ENCODE results near the gene ANKDD1B.
A peak's percentile ranks its signal among the peaks of the same experiment; 100 is the strongest.
"Not testable (repeated sequence)": the region's sequence is repeated elsewhere in the genome, so short reads cannot be mapped to it uniquely, and the experiment has no call there.

The ANKDD1B gene

DNA sequence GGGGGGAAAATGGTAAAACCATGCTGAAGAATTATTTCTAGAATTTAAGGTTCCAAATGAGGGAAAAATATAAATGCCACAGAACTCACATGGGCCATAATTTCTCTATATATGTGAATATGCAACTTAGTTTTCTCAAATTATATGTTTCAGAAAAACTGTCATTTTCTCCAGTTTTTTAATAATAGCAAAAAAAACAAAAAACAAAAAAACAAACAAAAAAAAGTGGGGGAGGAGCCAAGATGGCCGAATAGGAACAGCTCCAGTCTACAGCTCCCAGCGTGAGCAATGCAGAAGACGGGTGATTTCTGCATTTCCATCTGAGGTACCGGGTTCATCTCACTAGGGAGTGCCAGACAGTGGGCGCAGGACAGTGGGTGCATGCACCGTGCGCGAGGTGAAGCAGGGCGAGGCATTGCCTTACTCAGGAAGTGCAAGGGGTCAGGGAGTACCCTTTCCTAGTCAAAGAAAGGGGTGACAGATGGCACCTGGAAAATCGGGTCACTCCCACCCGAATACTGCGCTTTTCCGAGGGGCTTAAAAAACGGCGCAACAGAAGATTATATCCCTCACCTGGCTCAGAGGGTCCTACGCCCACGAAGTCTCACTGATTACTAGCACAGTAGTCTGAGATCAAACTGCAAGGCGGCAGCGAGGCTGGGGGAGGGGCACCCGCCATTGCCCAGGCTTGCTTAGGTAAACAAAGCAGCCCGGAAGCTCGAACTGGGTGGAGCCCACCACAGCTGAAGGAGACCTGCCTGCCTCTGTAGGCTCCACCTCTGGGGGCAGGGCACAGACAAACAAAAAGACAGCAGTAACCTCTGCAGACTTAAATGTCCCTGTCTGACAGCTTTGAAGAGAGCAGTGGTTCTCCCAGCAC, 84.5 kb downstream of the ANKDD1B start:
- DNase-seq (ENCODE audit: low read depth in 1 of 2, low spot score in 1 of 2), result not testable (repeated sequence)

DNA sequence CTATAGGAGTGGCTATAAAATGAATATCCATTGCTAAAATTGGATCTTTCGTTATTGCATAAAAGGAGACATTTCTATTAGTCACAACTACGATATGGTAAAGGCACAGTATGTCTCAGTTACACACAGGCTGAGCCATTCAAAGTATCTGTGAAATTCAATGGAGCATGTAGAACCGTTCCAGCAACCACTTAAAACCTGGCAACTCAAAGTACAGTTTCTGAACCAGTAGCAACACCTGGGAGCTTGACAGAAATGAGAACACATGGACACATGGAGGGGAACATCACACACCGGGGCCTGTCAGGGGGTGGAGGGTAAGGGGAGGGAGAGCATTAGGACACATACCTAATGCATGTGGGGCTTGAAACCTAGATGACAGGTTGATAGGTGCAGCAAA, 90.6 kb downstream of the ANKDD1B start:
- DNase-seq (ENCODE audit: low read depth in 1 of 2, low spot score in 1 of 2), result no peak

DNA sequence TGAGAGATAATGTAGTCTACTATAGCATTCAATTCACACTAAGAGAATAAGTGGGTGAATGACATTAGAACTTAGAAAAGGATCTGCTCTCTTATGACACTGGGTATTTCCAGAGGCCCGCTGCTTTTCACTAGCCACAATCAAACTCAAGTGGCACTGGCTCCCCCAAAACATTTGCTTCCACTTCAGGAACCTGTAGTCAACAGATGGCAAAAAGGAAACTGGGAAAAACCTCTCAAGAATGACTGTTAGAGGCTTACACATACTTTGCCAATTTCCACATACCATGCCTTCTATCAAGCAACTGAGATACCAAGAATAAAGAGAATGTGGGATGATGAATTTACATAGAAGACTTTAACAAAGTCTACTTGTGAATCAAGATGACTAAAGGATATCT, 94.8 kb downstream of the ANKDD1B start:
- no peak for DNase-seq (ENCODE audit: low read depth in 1 of 2, low spot score in 1 of 2)

DNA sequence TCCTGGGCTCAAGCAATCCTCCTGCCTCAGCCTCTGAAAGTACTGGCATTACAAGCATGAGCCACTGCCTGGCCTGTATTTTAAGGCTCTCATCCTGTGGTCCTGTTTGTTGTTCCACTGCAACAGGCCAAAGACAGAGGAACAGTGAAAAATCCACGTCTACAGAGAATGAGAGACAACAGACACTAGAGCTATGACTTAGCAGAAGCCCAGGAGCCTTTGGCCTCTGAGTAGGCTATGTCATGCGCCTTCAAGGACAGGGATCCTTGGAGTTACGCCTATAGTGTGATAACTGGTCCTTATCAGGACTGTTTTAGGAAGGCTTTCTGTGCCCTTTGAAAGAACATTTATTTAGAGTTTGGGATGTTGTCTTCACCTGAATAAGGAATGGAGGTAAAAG, 95.5 kb downstream of the ANKDD1B start:
- no peak for DNase-seq (ENCODE audit: low read depth in 1 of 2, low spot score in 1 of 2)

DNA sequence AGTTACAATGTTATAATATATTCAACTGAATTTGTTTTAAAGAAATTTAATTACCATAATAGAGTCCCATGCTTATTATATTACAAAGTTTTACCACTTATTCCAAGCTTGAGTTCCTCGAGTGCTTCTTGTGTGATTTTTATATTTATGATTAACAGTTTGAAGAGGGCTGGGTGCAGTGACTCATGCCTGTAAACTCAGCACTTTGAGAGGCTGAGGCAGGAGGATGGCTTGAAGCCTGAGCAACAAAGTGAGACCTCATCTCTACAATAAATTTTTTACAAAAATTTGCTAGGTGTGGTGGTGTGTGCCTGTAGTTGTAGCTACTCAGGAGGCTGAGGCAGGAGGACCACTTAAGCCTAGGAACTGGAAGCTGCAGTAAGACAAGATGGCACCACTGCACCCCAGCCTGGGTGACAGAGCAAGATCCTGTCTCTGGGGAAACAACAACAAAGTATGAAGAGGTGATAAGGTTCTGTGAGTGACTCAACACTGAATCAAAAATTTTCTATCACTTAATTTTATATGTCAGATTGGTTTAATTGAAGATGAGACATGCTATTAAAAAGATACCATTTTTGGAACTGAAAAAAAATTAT, 96.8 kb downstream of the ANKDD1B start:
- no peak for DNase-seq (ENCODE audit: low read depth in 1 of 2, low spot score in 1 of 2)

DNA sequence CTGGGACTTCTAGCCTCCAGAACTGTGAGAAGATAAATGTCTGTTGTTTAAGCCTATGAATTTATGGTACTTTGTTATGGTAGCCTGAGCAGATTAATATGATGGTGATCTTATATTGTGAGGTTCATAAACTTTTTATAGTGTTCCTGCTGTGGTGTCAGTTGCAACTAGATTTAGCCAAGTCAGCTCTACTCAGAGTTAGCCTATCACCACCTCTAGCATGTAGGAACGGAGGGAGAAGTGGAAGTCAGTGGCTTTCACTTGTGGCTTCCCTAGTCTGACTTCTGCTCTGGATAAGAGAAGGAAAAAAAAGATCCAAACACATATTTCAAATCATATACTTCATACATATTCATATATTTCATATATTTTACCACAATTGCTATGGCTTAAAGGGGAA, 99.4 kb downstream of the ANKDD1B start:
- DNase-seq (ENCODE audit: low read depth in 1 of 2, low spot score in 1 of 2), result no peak

DNA sequence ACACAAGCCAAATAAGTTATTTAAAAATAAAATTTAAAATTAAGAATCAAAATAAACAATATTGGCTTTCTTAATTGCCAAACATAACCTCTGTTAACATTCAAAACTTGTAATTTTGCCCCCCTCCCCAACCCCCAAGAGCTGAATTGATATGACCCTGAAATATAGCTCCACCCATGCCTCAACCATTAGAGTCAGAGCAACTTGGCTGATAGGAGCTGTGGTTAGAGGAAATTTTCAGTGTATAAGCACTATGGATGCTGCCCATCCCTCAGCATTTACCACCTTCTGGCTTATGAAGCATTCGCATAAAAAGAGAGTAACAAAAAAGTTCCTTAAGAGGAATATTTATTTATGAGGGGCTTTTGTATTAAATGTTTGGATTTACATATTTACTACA, 99.9 kb downstream of the ANKDD1B start:
- DNase-seq (ENCODE audit: low read depth in 1 of 2, low spot score in 1 of 2), result no peak

DNA sequence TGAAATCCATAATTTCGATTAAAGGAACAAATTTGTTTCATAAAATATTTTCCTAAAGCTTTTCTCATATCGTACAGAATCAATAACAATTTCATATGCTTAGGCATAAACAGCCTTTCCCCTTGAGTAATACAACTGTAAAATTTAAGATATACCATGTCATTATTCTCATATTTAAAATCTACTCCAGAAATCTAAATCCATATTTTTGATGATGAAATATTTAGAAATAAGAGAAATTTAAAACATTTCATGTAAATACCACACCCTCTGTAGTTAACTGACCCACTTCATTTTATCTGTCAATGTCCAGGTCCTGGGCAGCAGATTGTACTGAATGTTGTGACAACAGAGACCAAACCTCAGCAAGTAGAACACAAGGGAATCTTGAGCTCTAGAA, 100.8 kb downstream of the ANKDD1B start:
- no peak for DNase-seq (ENCODE audit: low read depth in 1 of 2, low spot score in 1 of 2)

DNA sequence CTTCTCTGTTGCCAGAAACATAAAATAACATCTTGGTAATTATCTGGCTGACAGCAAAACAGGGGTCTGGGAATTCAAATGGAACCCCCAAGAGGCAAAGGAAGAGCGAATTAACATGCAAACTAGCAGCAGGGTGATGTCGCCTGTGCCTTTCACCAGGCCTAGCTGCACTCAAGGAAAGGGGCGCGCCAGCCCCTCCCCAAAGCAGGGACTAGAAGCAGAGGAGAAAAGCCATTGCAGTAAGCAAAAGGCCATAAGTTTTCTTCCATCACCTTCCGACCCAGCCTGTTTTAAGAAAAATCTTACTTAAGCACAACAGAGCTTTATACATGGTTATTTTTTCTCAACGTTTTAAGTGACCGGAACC, 105.4 kb downstream of the ANKDD1B start:
- DNase-seq (ENCODE audit: low read depth in 1 of 2, low spot score in 1 of 2), result no peak

DNA sequence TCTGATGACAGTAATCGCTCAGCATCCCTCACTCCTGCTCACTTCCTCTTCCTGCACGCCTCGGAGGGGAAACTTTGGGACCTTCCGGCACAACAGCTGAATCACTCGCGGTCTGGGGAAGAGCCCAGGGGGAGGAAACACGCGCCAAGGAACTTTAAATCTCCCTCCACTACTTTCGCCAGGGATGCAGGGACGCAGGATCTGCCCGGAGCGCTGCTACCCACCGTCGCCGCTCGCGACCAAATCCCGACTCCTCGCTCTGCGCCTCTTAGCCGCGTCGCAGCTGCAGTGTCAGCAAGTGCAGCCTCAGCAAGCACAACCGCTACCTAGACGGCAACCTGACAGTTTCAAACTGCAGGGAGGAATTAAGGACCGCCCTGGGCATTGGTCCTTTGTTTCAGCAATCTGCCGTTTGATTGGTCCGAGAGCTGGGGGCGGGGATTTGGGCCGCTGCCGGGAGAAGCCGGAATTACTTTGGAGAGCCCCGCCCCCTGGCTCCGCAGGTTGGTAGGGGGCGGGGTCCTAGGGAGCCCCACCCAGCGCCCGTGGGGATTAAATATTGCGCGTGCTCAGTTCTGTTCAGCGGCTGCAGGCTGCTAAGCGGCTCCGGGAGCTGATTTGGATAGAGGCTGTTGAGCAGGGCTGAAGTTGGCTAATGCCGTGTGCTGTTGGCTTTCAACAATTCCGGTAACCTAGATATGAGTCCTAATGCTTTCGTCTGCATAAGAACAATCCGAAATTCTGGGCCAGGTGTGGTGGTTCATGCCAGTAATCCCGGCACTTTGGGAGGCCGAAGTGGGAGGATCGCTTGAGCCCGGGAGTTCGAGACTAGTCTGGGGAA, 106.0 kb downstream of the ANKDD1B start, which contains the start of gene POC5:
Gene POC5, minus strand, starts transcription at position 356 of the 841 bp plus-strand sequence. CDS start 4,500 bp downstream, outside the sequence.
- DNase-seq (ENCODE audit: low read depth in 1 of 2, low spot score in 1 of 2), result peak; percentile 96

DNA sequence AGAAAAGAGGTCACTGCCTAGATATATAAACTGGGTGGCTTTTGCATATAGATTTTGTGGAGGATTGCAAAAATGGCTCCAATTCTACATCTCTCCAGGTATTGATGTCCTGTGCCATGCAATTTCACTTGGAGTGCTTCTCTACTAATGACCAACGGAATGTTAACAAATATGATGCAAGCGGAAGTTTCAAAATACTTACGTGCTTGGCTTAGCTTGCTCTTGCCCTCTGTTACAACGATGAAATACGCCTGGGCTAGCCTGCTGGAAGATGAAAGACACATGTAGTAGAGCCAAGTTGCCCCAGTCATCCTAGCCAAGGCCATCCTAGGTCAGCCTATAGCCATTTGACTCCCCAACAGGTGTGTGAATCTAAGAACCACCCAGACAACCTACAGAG, 109.6 kb downstream of the ANKDD1B start:
- DNase-seq (ENCODE audit: low read depth in 1 of 2, low spot score in 1 of 2), result no peak

Measured in activated T-helper 1 cell treated with anti-CD3 and anti-CD28 coated beads, Interleukin-2, amount 50 U/mL, for 16 hours (primary cell).